Measurements from ENCODE around the gene FAM241B.

GRCh38 chr10:69632516-69633199 lies 2.6 kb downstream of the FAM241B start:
- TF ChIP-seq POLR2AphosphoS5 (IDR thresholded peaks at IDR 0.05; ENCODE audit: low read depth, low read length), result no peak
- TF ChIP-seq REST (IDR thresholded peaks at IDR 0.05; ENCODE audit: insufficient read depth in 1 of 2, low read depth in 2 of 2, low read length in 2 of 2), result no peak
